HG03469 (cell line): ENCODE data around the gene PRPH2.
"Not testable (repeated sequence)": the region's sequence is repeated elsewhere in the genome, so short reads cannot be mapped to it uniquely, and the experiment has no call there.

ENCODE experiments used
- ATAC-seq: cut with Tn5 transposase; IDR thresholded peaks from one replicate; pipeline ENCODE4 v1.9.1; 2021; ENCODE audit warnings: mild to moderate bottlenecking, moderate library complexity, moderate number of reproducible peaks; ENCODE audit not compliant: unreplicated experiment

The PRPH2 gene

DNA sequence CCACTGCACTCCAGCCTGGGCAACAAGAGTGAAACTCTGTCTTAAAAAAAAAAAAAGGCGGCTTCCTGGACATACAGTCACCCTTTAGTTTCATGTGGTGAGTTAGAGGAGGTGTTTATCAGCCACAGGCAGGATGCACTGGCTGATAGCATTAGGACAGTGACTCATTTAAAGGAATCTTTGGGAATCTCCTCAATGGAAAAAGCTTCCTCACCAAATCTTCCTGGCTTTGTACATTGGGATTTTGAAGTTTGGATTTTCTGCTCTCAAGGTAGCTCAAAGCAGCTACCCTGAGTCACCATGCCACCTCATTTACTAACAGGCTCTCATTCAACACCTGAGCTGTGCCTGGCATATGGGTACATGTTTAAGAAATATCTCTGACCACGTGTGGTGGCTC lies 20.2 kb downstream of the PRPH2 start:
- ATAC-seq: no peak

DNA sequence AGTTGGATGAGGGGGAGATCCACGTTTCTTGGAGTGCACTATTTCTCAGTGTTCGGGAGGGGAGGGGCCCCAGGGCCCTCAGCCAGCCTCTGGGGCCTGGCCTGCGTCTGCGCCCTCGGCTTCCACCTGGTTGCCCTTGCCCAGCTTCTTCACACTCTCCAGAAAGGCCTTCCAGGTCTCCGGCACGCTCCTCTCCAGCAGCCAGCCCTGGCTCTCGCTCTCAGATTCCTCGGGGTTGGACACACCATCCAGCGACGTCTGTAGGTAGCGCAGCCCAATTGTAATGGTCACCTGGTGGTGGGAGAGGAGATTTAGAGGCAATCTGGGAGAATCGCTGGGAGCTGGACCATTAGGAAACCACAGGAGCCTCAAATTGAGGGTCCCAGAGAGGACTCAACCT lies 24.2 kb downstream of the PRPH2 start:
- no peak for ATAC-seq

DNA sequence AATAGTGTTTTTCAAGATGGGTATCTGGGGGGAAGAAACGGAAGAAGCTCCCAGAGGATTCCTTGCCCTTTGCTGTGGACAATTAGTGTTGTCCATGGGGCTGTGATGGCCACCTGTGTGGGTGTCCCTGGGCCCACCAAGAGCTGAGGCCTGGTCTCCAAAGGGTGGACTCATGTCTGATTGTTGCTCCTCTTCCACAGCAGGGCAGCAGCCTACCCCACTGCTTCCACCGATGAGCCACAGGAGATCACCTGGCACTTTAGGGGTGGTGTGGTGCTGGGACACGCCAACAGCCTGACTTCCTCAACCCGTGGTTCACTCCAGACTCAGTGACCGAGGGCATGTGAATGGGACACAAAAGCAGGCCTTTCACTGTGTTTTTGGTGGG lies 25.1 kb downstream of the PRPH2 start:
- ATAC-seq: no peak

DNA sequence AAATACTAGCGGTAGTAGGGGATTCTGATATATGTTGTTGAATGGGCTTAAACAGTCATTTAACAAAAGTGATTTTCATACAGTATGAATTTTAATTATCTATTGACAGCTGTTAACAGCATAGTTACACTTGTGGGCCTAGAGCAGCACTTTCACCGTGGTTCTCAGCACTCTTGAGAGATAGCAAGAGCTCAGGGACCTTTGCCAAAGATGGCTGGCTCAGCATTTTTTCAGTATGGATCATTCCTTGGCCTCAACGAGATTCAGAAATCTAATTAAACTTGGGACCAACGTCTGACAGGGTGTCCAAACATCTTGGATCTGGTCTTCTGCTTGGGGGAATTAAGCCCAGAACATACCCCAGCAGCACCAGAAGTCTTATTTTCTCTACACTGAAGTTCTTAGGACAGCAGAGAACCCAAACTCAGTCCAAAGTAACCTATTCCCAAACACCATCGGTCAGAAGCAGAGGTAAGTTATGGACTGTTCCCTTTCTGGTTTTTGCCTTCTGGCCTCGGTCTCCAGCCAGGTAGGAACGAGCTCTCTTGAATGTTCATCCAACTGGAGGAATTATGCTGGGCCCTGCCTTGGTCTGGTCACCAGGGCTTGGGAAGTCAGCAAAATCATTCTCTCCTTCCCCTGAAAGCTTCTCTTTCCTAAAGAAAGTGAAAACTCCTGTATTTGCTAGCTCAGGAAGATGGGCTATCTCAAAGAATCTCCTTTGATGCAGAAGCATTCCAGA lies 25.7 kb downstream of the PRPH2 start:
- no peak for ATAC-seq

DNA sequence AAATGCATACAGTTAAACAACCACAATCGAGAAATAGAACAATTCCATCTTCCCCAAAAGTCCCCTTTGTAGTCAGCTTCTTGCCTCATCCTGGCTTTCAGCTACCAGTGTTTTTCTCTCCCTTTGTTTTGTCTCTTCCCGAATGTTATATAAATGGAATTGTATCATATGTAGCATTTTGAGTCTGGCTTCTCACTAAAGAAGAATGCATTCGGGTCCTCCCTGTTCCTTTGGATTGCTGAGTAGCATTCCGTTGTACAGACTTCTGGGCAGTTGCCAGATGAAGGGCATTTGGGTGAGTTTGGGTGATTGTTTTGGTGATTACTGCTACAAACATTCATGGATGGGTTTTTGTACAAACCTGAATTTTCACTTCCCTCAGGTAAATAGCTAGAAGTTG lies 27.8 kb downstream of the PRPH2 start:
- ATAC-seq: no peak

DNA sequence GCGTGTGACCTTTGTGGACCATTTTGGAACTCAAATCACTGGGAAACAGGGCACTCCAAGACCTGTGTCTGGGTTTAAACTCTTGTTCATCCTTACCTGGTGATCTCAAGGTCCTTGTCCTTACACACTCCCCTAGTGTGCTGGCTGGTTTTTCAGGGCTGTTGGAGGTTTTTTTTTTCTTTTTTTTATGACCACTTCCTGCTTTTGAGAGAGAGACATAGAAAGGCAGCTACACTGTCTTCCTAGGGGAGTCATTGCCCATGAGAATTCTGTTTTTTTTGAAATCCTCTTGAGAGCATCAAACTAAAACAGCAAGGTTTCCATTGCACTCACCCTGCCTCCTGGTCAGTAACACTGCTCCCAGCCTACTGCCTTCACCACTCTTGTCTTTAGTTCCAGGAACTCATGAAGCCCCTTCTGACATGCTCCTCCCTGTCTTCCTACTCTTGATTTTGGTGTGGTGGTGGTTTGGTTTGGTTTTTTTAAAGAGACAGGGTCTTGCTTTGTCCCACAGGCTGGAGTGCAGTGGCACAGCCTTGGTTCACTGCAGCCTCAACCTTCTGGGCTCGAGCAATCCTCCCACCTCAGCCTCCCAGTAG lies 28.6 kb downstream of the PRPH2 start:
- no peak for ATAC-seq

DNA sequence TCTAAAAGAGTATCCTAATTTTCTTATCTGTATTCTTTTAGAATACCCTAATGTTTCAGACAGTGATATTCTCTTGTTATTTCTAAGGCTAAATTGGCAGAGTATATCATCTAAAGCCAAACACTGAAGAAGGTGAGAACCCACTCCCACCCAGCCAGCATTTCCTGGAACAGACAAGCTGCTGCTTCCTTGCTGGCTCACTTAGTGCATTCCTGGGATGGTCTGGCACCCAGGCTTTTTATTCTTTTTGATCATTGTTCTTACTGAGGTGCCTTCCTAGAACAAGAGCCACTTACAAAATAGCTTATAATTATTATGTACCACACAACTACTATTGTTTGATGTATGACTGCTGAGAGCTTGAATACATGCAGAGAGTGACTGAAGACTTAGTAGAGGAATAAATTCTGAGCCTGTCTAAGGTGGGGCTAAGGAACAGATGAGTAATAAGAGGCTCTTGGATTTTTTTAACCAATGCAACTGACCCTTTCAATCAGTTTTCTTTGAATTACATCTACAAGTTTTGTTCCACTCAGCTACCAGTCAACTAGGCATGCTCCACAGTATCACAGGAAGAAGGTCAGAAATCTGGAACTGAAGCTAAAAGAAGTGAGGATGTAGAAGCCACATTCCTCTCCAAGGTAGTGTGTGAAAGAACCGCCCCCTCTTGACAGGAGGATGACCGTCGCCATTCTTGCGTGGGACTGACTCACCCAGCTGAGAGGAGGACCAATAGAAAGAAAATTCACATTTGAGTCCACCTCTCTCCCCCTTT lies 30.1 kb downstream of the PRPH2 start:
- ATAC-seq: no peak

DNA sequence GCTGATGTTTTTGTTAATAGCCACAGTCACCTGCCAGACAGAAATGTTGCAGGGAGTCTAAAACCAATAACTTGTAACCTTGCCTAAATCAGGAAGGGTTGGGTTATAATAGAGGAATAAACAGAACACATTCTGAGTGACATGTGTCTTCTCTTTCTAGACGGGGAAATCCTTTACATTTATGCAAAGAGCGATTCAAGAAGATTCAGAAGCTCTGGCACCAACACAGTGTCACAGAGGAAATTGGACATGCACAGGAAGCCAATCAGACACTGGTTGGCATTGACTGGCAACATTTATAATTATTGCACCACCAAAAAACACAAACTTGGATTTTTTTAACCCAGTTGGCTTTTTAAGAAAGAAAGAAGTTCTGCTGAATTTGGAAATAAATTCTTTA lies 31.5 kb downstream of the PRPH2 start:
- no peak for ATAC-seq

DNA sequence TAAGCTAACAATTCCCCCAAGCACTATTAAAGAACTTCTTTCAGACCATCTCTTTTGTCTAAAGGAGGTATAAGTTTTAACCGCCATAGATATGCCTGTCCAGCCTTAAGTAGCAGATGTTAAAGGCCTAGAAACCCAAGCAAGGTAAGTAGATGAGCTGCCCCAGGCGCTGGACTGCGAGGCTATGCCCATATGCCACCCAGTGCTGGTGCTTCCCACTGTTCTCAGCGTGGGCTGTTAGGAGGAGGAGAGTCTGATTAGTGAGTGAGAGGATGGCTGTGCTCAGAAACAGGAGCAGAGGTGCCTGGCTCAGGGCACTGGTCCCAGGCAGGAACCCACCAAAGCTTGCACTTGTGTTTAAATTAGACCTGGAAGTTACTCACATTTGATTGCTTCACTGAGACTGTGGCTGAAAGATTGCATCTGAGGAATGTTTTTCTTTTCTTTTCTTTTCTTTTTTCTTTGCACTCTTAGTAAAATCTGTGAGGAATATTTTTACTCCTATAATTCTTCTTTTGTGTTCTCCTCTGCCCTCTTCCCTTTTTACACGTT lies 32.2 kb downstream of the PRPH2 start:
- no peak for ATAC-seq

DNA sequence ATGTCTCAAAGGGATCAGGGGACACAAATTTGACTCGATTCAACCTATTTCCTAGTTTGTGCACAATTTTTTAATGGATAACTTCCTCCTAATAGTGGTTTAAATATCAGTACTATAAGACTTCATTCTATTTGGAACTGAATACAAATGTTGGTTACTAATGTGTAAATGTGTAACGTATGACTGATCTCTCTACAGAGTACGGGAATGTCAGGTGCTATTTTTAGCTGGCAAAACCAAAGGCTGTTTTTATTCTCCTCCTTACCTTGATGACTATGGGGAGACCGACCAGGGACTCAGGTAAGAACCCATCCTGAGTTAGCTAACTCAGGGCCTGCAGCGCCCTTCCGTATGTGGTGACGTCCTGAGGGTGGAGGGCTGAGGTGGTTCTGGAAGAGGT lies 33.0 kb downstream of the PRPH2 start:
- no peak for ATAC-seq

DNA sequence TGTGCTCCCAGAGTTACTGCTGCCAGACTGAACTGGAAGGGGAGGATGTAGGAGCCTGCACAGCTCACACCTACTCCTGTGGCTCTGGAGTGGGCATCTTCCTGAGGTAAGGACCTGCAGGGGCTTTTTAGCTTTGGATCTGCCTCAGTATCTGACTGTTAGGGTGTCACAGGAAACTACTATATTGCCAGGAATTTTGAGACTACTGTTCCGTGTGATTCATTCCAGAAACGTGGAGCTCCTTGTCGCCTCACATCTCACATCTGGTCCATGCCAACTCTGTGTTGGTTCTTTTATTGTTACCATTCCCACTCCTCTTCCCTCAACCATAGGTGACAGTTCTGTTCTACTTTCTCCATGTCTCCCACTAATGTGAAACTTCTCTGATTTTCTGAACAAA lies 34.1 kb downstream of the PRPH2 start:
- ATAC-seq: no peak

DNA sequence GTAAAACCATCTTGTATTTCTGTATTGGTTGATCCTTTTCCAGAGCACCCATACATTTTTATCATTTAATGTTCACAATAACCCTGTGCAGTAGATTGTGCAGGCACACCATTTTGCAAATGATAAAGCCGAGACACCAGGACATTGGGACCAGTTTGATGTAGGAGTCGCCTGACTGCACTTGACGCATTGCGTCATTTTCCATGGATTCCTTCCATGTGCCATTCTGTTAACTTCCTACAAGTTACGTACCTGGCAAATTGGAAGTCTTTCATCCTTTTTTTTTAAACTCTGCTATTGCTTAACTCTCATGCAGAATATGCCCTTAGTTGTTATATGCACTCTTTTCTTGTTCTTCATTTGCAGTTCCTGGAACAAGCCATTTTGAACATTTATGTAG lies 43.0 kb downstream of the PRPH2 start:
- ATAC-seq: no peak

DNA sequence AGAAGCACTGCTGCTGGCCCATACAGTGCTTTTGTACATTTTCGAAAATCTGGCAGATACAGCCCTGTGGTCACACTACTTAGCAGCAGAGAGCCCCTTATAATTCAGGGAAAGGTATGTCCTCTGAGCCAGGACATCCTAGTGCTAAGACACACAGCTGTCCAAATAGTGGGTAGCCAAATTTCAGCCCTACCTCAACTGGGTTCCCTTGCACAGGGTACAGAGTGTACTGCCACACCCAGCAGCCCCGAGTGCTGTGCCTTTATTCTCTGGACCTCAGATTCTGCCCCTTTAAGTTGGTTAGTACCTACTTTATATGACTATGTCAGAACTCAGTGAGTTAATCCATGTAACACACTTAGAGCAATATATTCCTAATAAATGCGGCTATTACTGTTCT lies 47.6 kb downstream of the PRPH2 start:
- ATAC-seq: no peak

DNA sequence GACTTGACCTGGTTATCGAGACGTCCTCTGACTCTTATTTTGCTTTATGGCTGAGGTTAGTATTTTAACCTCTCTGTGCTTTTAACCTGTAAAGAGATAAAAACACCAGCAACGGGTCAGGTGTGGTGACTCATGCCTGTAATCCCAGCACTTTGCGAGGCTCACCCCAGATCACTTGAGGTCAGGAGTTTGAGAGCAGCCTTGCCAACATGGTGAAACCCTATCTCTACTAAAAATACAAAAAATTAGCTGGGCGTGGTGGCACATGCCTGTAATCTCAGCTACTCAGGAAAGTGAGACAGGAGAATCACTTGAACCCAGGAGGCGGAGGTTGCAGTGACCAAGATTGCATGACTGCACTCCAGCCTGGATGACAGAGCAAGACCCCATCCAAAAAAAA lies 48.0 kb downstream of the PRPH2 start:
- ATAC-seq: not testable (repeated sequence)

DNA sequence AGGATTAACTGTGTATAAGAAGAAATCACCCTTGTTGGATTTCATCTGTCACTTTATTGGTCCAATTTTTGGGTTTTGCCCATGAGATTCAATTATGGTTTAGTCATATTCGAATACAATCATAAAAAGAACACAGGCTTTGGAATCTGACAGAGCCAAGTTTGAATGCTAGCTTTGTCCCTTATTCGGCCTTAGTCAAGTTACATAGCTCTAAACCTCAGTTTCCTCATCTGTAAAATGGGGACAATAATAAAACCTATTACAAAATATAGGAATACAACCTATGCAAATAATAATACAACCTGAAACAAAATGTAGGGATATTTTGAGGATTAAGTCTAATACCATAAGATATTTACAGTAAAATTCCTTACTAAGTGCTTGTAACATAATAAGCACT lies 57.7 kb downstream of the PRPH2 start:
- ATAC-seq: no peak

DNA sequence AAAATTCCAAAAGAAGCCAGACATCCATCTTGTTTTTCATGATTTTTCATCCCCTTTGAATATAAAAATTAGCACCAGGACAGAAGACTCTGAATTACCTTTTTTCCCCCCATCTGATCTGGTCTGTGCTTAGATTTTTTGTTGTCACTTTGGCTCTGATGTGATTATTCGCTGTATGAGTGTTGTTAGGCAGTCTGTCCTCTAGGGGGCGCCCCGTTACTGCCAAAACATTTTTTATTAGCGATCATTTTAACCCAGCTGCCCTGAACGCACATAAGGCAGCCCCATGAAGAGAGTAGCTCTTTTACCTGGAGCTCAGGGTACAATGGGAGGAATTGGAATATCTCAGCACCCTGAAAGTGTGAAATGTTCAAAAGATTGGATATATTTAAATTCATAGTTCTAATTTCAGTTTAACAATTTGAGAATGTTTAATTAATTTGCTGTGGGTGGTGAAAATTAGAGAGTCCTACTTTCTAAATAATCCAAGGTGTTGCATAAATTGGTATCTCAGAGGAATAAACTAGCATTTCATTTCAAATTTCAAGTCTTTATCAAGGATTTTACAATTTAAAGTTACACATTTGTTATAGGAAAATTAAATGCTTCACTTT lies 60.8 kb downstream of the PRPH2 start:
- no peak for ATAC-seq

DNA sequence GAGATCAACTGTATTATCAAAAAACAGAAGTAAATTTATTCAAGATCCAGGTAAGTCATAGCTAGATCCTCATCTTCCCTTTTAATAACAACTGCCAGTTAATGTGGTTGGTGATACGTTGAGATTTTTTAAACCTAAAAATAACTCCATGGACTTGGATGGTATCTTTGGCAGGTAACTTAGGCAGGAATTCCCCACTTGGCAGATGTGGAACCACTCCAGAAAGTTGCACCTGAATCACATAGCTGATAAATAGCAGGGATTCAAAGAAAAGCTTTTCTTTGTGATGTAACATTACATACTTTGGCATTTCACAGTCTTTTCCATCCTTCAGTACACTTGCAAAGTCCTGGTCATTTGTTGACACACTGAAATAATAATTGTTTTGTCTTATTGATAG lies 62.6 kb downstream of the PRPH2 start:
- no peak for ATAC-seq

DNA sequence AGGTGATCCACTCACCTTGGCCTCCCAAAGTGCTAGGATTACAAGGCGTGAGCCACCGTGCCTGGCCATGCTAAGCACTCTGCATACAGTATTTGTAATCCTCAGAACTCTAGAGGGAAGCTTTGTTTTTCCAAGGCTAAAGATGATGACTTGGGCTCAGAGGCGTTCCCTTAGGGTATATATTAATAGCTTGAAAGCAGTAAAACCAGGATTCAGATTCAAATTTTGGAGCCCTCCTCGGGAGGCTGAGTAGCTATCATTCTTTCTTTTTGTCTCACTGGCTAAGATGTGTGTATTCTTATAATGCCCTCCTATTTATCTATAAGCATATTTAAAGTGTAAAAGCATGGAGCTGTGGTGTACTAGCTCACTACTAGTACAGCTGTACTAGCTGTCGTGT lies 68.5 kb downstream of the PRPH2 start:
- no peak for ATAC-seq

DNA sequence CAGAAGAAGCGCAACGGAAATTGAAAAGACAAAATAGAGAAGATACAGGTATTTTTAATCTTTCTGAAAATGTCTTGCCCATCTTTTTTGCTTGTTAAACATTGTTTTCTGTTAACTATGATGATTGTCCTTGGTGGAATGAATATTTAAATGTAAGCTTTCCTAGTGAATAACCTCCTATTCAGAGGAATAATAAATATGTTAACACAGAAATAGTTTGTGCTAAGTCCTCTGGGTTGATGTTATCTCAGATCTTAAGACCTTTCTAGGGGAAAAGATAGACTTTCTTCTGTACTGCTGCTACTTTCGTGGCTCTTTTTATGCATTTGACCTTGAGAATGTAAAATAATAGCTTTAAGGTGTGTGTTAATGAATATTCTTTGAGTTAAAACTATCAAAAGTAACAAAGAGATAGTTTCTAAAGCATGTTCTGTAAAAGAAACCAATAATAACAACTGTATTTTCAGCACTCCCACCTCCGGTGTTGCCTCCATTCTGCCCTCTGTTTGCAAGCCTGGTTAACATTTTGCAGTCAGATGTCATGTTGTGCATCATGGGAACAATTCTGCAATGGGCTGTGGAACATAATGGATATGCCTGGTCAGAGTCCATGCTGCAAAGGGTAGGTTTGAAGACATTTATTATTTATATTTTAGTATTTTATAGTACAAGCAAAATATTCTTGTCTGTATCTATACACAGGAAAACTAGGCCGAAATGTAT lies 70.2 kb downstream of the PRPH2 start:
- ATAC-seq: no peak
